HCT116 (cell line): Measurements from ENCODE around the gene IFNGR2. TPM values are rescaled to one million over a fixed set of nuclear protein-coding genes. Genes with fewer than 3 reads are reported as not detected.
"Not testable (repeated sequence)": the region's sequence is repeated elsewhere in the genome, so short reads cannot be mapped to it uniquely, and the experiment has no call there.

ENCODE experiments used
- ATAC-seq: fragments of 200-7000 bp; cut with Tn5 transposase; 2 replicates; pipeline ENCODE4 v1.9.1; 2020; ENCODE audit warnings: mild to moderate bottlenecking, moderate library complexity
- BruUV-seq: library from RNA; stranded (reverse); fragments of 400-500 nt; replicated peaks from 2 replicates; lab custom pipeline; 2021; lab: Mats Ljungman, UMichigan
- CTCF ChIA-PET: fragments of 300-600 bp; sonication (Branson Sonifier 250); formaldehyde crosslinking; loops from one replicate; lab custom pipeline; 2021; ENCODE audit warnings: antibody characterized with exemption; lab: Charles Lee
- POLR2A ChIA-PET: fragments of 300-600, 350-600 bp; sonication (Branson Sonifier 250); formaldehyde crosslinking; loops from one replicate; lab custom pipeline; 2021; ENCODE audit warnings: antibody characterized with exemption; lab: Charles Lee
- RAD21 ChIA-PET, 2 experiments: fragments of 300-600 bp; sonication (Branson Sonifier 250); formaldehyde crosslinking; loops; one replicate each; lab custom pipeline; 2023; ENCODE audit warnings: low total read pairs in 2 of 2; ENCODE audit not compliant: uncharacterized antibody in 2 of 2, unreplicated experiment in 2 of 2, low non-redundant PET in 1 of 2; lab: Charles Lee
- DNase-seq: peaks from one replicate; pipeline ENCODE4 v3.0.0-alpha.2; 2010; ENCODE audit warnings: low read depth, low spot score
- H2AFZ ChIP-seq: fragments of 200-600 bp; shearing (Covaris generic), sonication (generic); 2 replicates; pipeline ENCODE4 v1.6.1; 2017; ENCODE audit warnings: low read depth, mixed run types, mixed read lengths, antibody characterized with exemption, low read length; ENCODE audit not compliant: poor library complexity, severe bottlenecking
- H3K27ac ChIP-seq: 2 replicates; pipeline ENCODE4 v1.5.1; 2012; ENCODE audit warnings: low read depth, low read length
- H3K27me3 ChIP-seq: fragments of 200-600 bp; sonication (generic); 2 replicates; pipeline ENCODE4 v1.6.1; 2016; ENCODE audit warnings: mixed run types, low read length, mixed read lengths; ENCODE audit not compliant: insufficient read depth
- H3K36me3 ChIP-seq, 2 experiments: fragments of 200-500 bp in 1 of 2; fragments of 200-600 bp in 1 of 2; sonication (Bioruptor generic) in 1 of 2; sonication (generic) in 1 of 2; 2 replicates each; pipeline versions ENCODE4 v1.5.1 to v1.6.1; 2014 to 2016; ENCODE audit warnings: low read length in 2 of 2, inconsistent platforms in 1 of 2, mixed read lengths in 1 of 2, mixed run types in 1 of 2; ENCODE audit not compliant: insufficient read depth in 2 of 2, control insufficient read depth in 1 of 2
- H3K4me1 ChIP-seq, 2 experiments: fragments of 200-600 bp in 1 of 2; sonication (generic) in 1 of 2; 2 replicates each; pipeline versions ENCODE4 v1.5.1 to v1.6.1; 2012 to 2017; ENCODE audit warnings: low read length in 2 of 2, inconsistent platforms in 1 of 2, mild to moderate bottlenecking in 1 of 2, mixed read lengths in 1 of 2, mixed run types in 1 of 2, moderate library complexity in 1 of 2; ENCODE audit not compliant: insufficient read depth in 2 of 2, control insufficient read depth in 1 of 2
- H3K4me2 ChIP-seq: fragments of 200-600 bp; sonication (generic); 2 replicates; pipeline ENCODE4 v1.6.1; 2017; ENCODE audit warnings: mixed run types, low read length, mixed read lengths
- H3K4me3 ChIP-seq, 2 experiments: fragments of 200-600 bp in 1 of 2; sonication (generic) in 1 of 2; replicated peaks in 1 of 2; 2 replicates each; pipeline ENCODE4 v1.5.1; 2011 to 2016; ENCODE audit warnings: low read length in 2 of 2, control low read depth in 1 of 2, low read depth in 1 of 2, mild to moderate bottlenecking in 1 of 2, mixed read lengths in 1 of 2, mixed run types in 1 of 2
- H3K79me2 ChIP-seq: fragments of 200-600 bp; sonication (generic); 2 replicates; pipeline ENCODE4 v1.6.1; 2017; ENCODE audit warnings: mild to moderate bottlenecking, mixed run types, low read length, moderate library complexity, mixed read lengths; ENCODE audit not compliant: insufficient read depth
- H3K9ac ChIP-seq: fragments of 200-600 bp; sonication (generic); 2 replicates; pipeline ENCODE4 v1.6.1; 2016; ENCODE audit warnings: low read length, mixed read lengths
- H3K9me2 ChIP-seq: fragments of 200-600 bp; sonication (generic), shearing (Covaris generic); 2 replicates; pipeline ENCODE4 v1.6.1; 2017; ENCODE audit warnings: mixed run types, mild to moderate bottlenecking, moderate library complexity; ENCODE audit not compliant: insufficient read depth
- H3K9me3 ChIP-seq, 2 experiments: fragments of 200-500 bp in 1 of 2; fragments of 200-600 bp in 1 of 2; sonication (Bioruptor generic) in 1 of 2; sonication (generic) in 1 of 2; 2 replicates each; pipeline ENCODE4 v1.6.1; 2014 to 2017; ENCODE audit warnings: low read length in 2 of 2, mixed read lengths in 2 of 2, inconsistent platforms in 1 of 2, low read depth in 1 of 2, mild to moderate bottlenecking in 1 of 2, mixed run types in 1 of 2, moderate library complexity in 1 of 2; ENCODE audit not compliant: control insufficient read depth in 1 of 2, insufficient read depth in 1 of 2
- H4K20me1 ChIP-seq: fragments of 200-600 bp; sonication (generic), shearing (Covaris generic); 2 replicates; pipeline ENCODE4 v1.6.1; 2017; ENCODE audit warnings: mixed run types, mild to moderate bottlenecking, moderate library complexity; ENCODE audit not compliant: insufficient read depth
- ATF3 ChIP-seq: IDR thresholded peaks from 2 replicates; pipeline ENCODE4 v1.6.1; 2012
- CBX3 ChIP-seq: IDR thresholded peaks from 2 replicates; pipeline ENCODE4 v1.6.1; 2012; ENCODE audit warnings: low read depth
- CTCF ChIP-seq, 3 experiments: fragments of 200-600 bp in 1 of 3; sonication (generic) in 1 of 3; IDR thresholded peaks in 2 of 3; conservative IDR thresholded peaks in 1 of 3; 2 replicates each; pipeline ENCODE4 v1.5.1; 2012 to 2017; ENCODE audit warnings: low read depth in 2 of 3, low read length in 2 of 3, antibody characterized with exemption in 1 of 3, borderline replicate concordance in 1 of 3, control low read depth in 1 of 3, mild to moderate bottlenecking in 1 of 3, mixed read lengths in 1 of 3, mixed run types in 1 of 3, moderate library complexity in 1 of 3; ENCODE audit not compliant: insufficient read depth in 1 of 3
- EGR1 ChIP-seq: IDR thresholded peaks from 2 replicates; pipeline ENCODE4 v1.6.1; 2012; ENCODE audit warnings: low read depth
- MAX ChIP-seq: IDR thresholded peaks from 2 replicates; pipeline ENCODE4 v1.6.1; 2012
- POLR2A ChIP-seq: IDR thresholded peaks from 2 replicates; pipeline ENCODE4 v1.7.0; 2011; ENCODE audit warnings: borderline replicate concordance; ENCODE audit not compliant: insufficient read depth, insufficient read length; ENCODE audit errors: extremely low read depth
- SIN3A ChIP-seq: IDR thresholded peaks from 2 replicates; pipeline ENCODE4 v1.6.1; 2012; ENCODE audit warnings: low read depth
- SP1 ChIP-seq: IDR thresholded peaks from 2 replicates; pipeline ENCODE4 v1.6.1; 2012; ENCODE audit warnings: low read depth
- SRF ChIP-seq: IDR thresholded peaks from 2 replicates; pipeline ENCODE4 v1.6.1; 2012; ENCODE audit warnings: low read depth
- TCF7L2 ChIP-seq: IDR thresholded peaks from 2 replicates; pipeline ENCODE4 v1.7.0; 2011; ENCODE audit warnings: borderline replicate concordance, inconsistent platforms; ENCODE audit not compliant: insufficient read depth, insufficient read length; ENCODE audit errors: extremely low read depth
- ZNF274 ChIP-seq: fragments of 200-500 bp; sonication (Bioruptor generic); IDR thresholded peaks from 2 replicates; pipeline ENCODE4 v1.6.1; 2014; ENCODE audit warnings: mild to moderate bottlenecking, low read depth, low read length, inconsistent platforms
- intact Hi-C: fragments of 100-400 bp; cut with micrococcal nuclease; formaldehyde crosslinking; loops from 2 replicates; pipeline ENCODE4 v1.10.0; 2022
- total RNA-seq: library from RNA; stranded (reverse); gene quantifications from one replicate; pipeline ENCODE4 v1.2.1, GENCODE V29; 2021; ENCODE audit not compliant: unreplicated experiment

The IFNGR2 gene
- total RNA-seq, 1 experiment from 2014 or later: 44.6 TPM

- intact Hi-C loops: no loop called here
- Histone ChIP-seq H3K4me2 (no peak overlapping the region), H3K36me3 (no peaks in the 10 kb centered on the region), H3K9ac (no peak overlapping the region), H3K9me2 (no peaks in the 10 kb centered on the region), H2AFZ (no peak overlapping the region), H3K27me3 (no peaks in the 10 kb centered on the region), H4K20me1 (no peaks in the 10 kb centered on the region), H3K79me2 (no peaks in the 10 kb centered on the region), H3K9me3 (no peaks in the 10 kb centered on the region), H3K27ac (no peak overlapping the region), H3K4me3 (no peak overlapping the region), H3K4me1 (no peaks in the 10 kb centered on the region)
- no peak for DNase-seq
- CTCF ChIA-PET: no interaction called here
- POLR2A ChIA-PET: no interaction called here
- TF ChIP-seq SP1 (no peak), SRF (no peak), EGR1 (no peak), ZNF274 (no peak)
- RAD21 ChIA-PET: no interaction called here
- ATAC-seq: no peak
- BruUV-seq: no TSS peak
Measured at GRCh38 chr21:33458861-33459260, 55.6 kb downstream of the IFNGR2 start.

- H4K20me1 ChIP-seq: no peaks in the 10 kb centered on the region
- POLR2A ChIA-PET: interaction anchor here (1.6 kb wide), 1 partner anchor 18 kb away, joined by 4 read pairs; the partner anchor contains the start of gene TMEM50B
- no peak for TF ChIP-seq CBX3
- TF ChIP-seq TCF7L2: no peak
- TF ChIP-seq SP1: no peak
- no peak for TF ChIP-seq ZNF274
- no peak for TF ChIP-seq POLR2A
- no peak for TF ChIP-seq EGR1
- no peak for TF ChIP-seq CTCF (IDR thresholded peaks at IDR 0.05 in 2 of 3, conservative IDR thresholded peaks at IDR 0.05 in 1 of 3; ENCODE audit: borderline replicate concordance in 1 of 3, insufficient read depth in 1 of 3, low read depth in 2 of 3, low read length in 2 of 3)
- TF ChIP-seq MAX: no peak
- TF ChIP-seq ATF3: no peak
- no peak for TF ChIP-seq SIN3A
- no peaks in the 10 kb centered on the region; a peak in 1 of 4 replicates for H3K36me3 ChIP-seq
- H3K27ac ChIP-seq: no peak overlapping the region
- H2AFZ ChIP-seq: no peak overlapping the region
- intact Hi-C loops: no loop called here
- H3K9me2 ChIP-seq: no peaks in the 10 kb centered on the region
- no peak overlapping the region for H3K4me3 ChIP-seq
- no peak for ATAC-seq
- H3K9me3 ChIP-seq: no peaks in the 10 kb centered on the region
- DNase-seq: no peak
- H3K4me2 ChIP-seq: no peak overlapping the region
- BruUV-seq: no TSS peak
- H3K27me3 ChIP-seq: no peaks in the 10 kb centered on the region
- CTCF ChIA-PET: interaction anchor here (1.4 kb wide), 1 partner anchor 144 kb away, joined by 3 read pairs; no protein-coding TSS in a partner anchor
- no peak overlapping the region for H3K9ac ChIP-seq
- H3K79me2 ChIP-seq: no peaks in the 10 kb centered on the region
- H3K4me1 ChIP-seq: no peaks in the 10 kb centered on the region
- RAD21 ChIA-PET: no interaction called here
Measured at GRCh38 chr21:33461538-33462250, 58.5 kb downstream of the IFNGR2 start.

- H2AFZ ChIP-seq, CTCF ChIA-PET, H3K79me2 ChIP-seq, H3K9me2 ChIP-seq, DNase-seq, RAD21 ChIA-PET, H3K27me3 ChIP-seq, H3K9ac ChIP-seq, H3K27ac ChIP-seq, intact Hi-C loops, H3K4me1 ChIP-seq, H4K20me1 ChIP-seq, ATAC-seq, H3K36me3 ChIP-seq, H3K4me3 ChIP-seq, BruUV-seq, H3K4me2 ChIP-seq, POLR2A ChIA-PET, H3K9me3 ChIP-seq: not testable (repeated sequence)
Measured at GRCh38 chr21:33469183-33469582, 66.0 kb downstream of the IFNGR2 start.
